ENCODE results near the gene PRKCE.

Gene PRKCE

GRCh38 chr2:45919711-45920111 is 268.2 kb downstream of the PRKCE start:
- DNase-seq = no peak

GRCh38 chr2:45921921-45922320 is 270.4 kb downstream of the PRKCE start:
- no peak for DNase-seq

- DNase-seq = peak; percentile 30
Measured at GRCh38 chr2:45922577-45922988, 271.1 kb downstream of the PRKCE start.

GRCh38 chr2:45923701-45924100 is 272.2 kb downstream of the PRKCE start:
- DNase-seq = no peak

- DNase-seq = no peak
Measured at GRCh38 chr2:45925026-45925425, 273.6 kb downstream of the PRKCE start.

- no peak for DNase-seq
Measured at GRCh38 chr2:45925636-45926366, 274.3 kb downstream of the PRKCE start.

- DNase-seq = no peak
Measured at GRCh38 chr2:45928946-45929345, 277.5 kb downstream of the PRKCE start.

- DNase-seq = no peak
Measured at GRCh38 chr2:45929674-45930395, 278.4 kb downstream of the PRKCE start.

GRCh38 chr2:45930396-45930792 is 278.9 kb downstream of the PRKCE start:
- DNase-seq = no peak

GRCh38 chr2:45932278-45932975 is 281.0 kb downstream of the PRKCE start:
- no peak for DNase-seq

GRCh38 chr2:45935791-45936622 is 284.5 kb downstream of the PRKCE start:
- DNase-seq = peak; percentile 79

- DNase-seq = no peak
Measured at GRCh38 chr2:45936623-45936979, 285.1 kb downstream of the PRKCE start.

- no peak for DNase-seq
Measured at GRCh38 chr2:45937990-45938389, 286.5 kb downstream of the PRKCE start.

- no peak for DNase-seq
Measured at GRCh38 chr2:45938649-45939511, 287.4 kb downstream of the PRKCE start.

- no peak for DNase-seq
Measured at GRCh38 chr2:45941531-45942236, 290.2 kb downstream of the PRKCE start.

- no peak for DNase-seq
Measured at GRCh38 chr2:45942237-45942738, 290.8 kb downstream of the PRKCE start.

- DNase-seq = no peak
Measured at GRCh38 chr2:45943219-45944044, 292.0 kb downstream of the PRKCE start.

GRCh38 chr2:45944074-45944473 is 292.6 kb downstream of the PRKCE start:
- no peak for DNase-seq

- no peak for DNase-seq
Measured at GRCh38 chr2:45945302-45945717, 293.8 kb downstream of the PRKCE start.

- DNase-seq = no peak
Measured at GRCh38 chr2:45946023-45946422, 294.5 kb downstream of the PRKCE start.
